Adrenal gland (tissue), 12 donors: Measurements from ENCODE around the gene TENT5A. TPM values are rescaled to one million over a fixed set of nuclear protein-coding genes. Genes with fewer than 3 reads are reported as not detected.

ENCODE experiments used
- DNase-seq, 7 donors: peaks; one replicate each; pipeline ENCODE4 v3.0.0-alpha.2; 2019 to 2020
- H3K27ac ChIP-seq, 5 donors: fragments of 200-600 bp; sonication (generic) in 4 of 5; 1 replicate in 3 of 5; 2 replicates in 2 of 5; pipeline versions ENCODE4 v1.5.1 to v1.8.0; 2016 to 2020; ENCODE audit warnings: mild to moderate bottlenecking in 1 of 5
- H3K27me3 ChIP-seq: fragments of 200-600 bp; 2 replicates; pipeline ENCODE4 v1.8.0; 2021
- H3K36me3 ChIP-seq, 2 donors: fragments of 200-600 bp; replicated peaks in 1 of 2; 1 replicate in 1 of 2; 2 replicates in 1 of 2; pipeline versions ENCODE4 v1.5.1 to v1.8.0; 2018 to 2022
- H3K4me1 ChIP-seq, 2 donors: fragments of 200-600 bp; replicated peaks in 1 of 2; 1 replicate in 1 of 2; 2 replicates in 1 of 2; pipeline versions ENCODE4 v1.5.1 to v1.8.0; 2018 to 2021
- H3K4me3 ChIP-seq, 4 donors: fragments of 200-600 bp; sonication (generic) in 3 of 4; one replicate each; pipeline ENCODE4 v1.5.1; 2016 to 2018
- H3K9me3 ChIP-seq, 3 donors: fragments of 200-600 bp; sonication (generic) in 1 of 3; replicated peaks in 1 of 3; 1 replicate in 2 of 3; 2 replicates in 1 of 3; pipeline versions ENCODE4 v1.5.1 to v1.8.0; 2016 to 2021
- POLR2A ChIP-seq, 2 donors: fragments of 450-650 bp; IDR thresholded peaks; one replicate each; pipeline ENCODE4 v1.6.1; 2017; ENCODE audit warnings: antibody characterized with exemption in 2 of 2, mild to moderate bottlenecking in 2 of 2, moderate library complexity in 1 of 2
- WGBS, 4 donors: extraction: QIAGEN DNeasy Blood & Tissue Kit in 2 of 4; methylation state at CpG; one replicate each; pipeline versions ENCODE4 v1.1.5 to v1.1.7; 2013 to 2017; 5-methylcytosine and 5-hydroxymethylcytosine counted together
- intact Hi-C, 2 donors: fragments of 100-400 bp; cut with DNase I; formaldehyde crosslinking; loops; one replicate each; pipeline versions ENCODE4 v1.14.1 to v1.15.0; 2022 to 2023
- polyA plus RNA-seq, 3 donors: library from polyadenylated mRNA; stranded (reverse); fragments of 200-250 nt in 2 of 3; fragments of 350-450 nt in 1 of 3; fragmentation: Illumina TruSeq in 1 of 3; extraction: RNeasy Lipid Tissue Mini Kit (QIAGEN cat#74804) in 1 of 3; gene quantifications; one replicate each; pipeline ENCODE4 v1.2.3, GENCODE V29; 2013 to 2014
- total RNA-seq, 9 donors: library from RNA; depleted of rRNA in 4 of 9; stranded (reverse); fragments of >200 nt in 4 of 9; fragments of 120-200 nt in 1 of 9; fragmentation: NEBNext Ultra II Directional in 1 of 9; extraction: Animal tissue kit (Norgen Biotek cat#: 25700) in 1 of 9; gene quantifications; one replicate each; pipeline versions ENCODE4 v1.1.0 to v1.2.4, GENCODE V29; 2013 to 2023
- TF ChIP-seq, protein P1 (sequence below), 6 experiments: fragments of 450-650 bp in 4 of 6; fragments of 200-600 bp in 2 of 6; sonication (generic) in 1 of 6; IDR thresholded peaks; 1 replicate in 5 of 6; 2 replicates in 1 of 6; pipeline versions ENCODE4 v1.5.1 to v1.8.0; 2016 to 2021; ENCODE audit warnings: antibody characterized with exemption in 6 of 6, mild to moderate bottlenecking in 2 of 6, moderate library complexity in 1 of 6
- donor health status: healthy with polysubstance abuse.
- donor health status: Bipolar disorder and iron deficiency.
- donor health status: DM: yes; HTN: yes; CAD: no.
- donor health status: DM: no; HTN: no; CAD: no.
- donor health status: DM: no; HTN: no; CAD: no.
- donor health status: DM: yes; HTN: yes; CAD: no.

Gene TENT5A
- total and polyA plus RNA-seq, 12 donors: 4.4 to 24.6 (median 15.4) TPM

DNA sequence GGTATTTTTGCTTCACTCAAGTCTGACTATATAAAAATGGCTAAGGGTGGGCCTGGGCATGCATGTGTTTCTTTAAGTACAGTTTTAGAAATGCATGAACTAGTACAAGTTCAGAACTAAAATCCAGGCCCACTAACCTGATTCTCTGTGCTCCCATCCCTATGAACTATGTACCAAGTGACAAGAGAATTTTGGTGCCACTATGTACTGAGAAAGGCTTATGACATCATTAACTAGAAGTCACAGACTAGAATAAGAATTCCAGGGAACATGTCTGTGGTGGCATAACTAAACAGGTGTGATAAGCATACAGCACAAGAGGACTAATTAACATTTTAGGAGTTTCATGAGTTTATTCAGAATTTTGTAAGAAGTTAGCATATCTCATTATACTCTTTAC, 16.1 kb downstream of the TENT5A start:
- TF ChIP-seq, protein P1, sequence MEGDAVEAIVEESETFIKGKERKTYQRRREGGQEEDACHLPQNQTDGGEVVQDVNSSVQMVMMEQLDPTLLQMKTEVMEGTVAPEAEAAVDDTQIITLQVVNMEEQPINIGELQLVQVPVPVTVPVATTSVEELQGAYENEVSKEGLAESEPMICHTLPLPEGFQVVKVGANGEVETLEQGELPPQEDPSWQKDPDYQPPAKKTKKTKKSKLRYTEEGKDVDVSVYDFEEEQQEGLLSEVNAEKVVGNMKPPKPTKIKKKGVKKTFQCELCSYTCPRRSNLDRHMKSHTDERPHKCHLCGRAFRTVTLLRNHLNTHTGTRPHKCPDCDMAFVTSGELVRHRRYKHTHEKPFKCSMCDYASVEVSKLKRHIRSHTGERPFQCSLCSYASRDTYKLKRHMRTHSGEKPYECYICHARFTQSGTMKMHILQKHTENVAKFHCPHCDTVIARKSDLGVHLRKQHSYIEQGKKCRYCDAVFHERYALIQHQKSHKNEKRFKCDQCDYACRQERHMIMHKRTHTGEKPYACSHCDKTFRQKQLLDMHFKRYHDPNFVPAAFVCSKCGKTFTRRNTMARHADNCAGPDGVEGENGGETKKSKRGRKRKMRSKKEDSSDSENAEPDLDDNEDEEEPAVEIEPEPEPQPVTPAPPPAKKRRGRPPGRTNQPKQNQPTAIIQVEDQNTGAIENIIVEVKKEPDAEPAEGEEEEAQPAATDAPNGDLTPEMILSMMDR (IDR thresholded peaks at IDR 0.05): no peak
- no peak for TF ChIP-seq POLR2A (IDR thresholded peaks at IDR 0.05)
- no peak overlapping the region for H3K4me3 ChIP-seq
- no peaks in the 10 kb centered on the region for H3K27me3 ChIP-seq
- no peaks in the 10 kb centered on the region for H3K9me3 ChIP-seq
- no peak overlapping the region for H3K27ac ChIP-seq
- H3K4me1 ChIP-seq: peaks cover 0 to 6% of the 10 kb centered on the region in 2 donors
- intact Hi-C loops: no loop called here
- no peaks in the 10 kb centered on the region for H3K36me3 ChIP-seq
- no peak for DNase-seq

DNA sequence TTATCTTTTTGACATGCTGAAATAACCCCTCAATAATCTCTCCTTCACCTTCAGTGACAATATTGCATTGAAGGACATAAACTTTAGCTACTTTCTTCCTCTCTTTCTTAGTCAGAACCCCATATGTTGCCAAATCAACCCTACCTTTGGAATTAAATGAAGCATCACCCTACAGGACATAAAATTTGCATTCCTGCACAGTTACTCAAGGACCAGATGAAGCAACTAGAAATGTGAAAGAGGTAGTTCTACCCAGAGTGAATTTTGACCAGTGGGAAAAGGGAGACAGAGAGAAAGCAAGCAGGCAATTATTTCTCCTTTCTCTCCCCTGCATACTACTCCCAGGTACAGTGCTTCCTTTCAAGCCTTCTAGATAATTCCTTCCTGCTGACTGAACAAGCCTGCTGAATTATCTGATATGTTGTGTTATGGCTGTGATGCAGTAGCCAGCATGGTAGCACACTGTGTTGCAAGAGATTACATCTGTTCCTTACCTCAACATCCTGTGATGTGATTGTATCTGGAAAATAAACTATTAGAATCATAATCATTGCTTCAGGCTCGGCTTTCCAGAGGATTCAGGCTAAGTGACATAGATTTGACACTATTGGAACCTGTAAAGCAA, 16.6 kb downstream of the TENT5A start:
- H3K4me1 ChIP-seq: peaks cover 0 to 6% of the 10 kb centered on the region in 2 donors
- DNase-seq: no peak
- no peak overlapping the region for H3K27ac ChIP-seq
- H3K27me3 ChIP-seq: no peaks in the 10 kb centered on the region
- no peaks in the 10 kb centered on the region for H3K36me3 ChIP-seq
- no peak overlapping the region for H3K4me3 ChIP-seq
- TF ChIP-seq, protein P1 (IDR thresholded peaks at IDR 0.05): no peak
- no peak for TF ChIP-seq POLR2A (IDR thresholded peaks at IDR 0.05)
- 62 to 94% (median 91%) methylated on average over 1 of the region's 1 CpG for WGBS, 4 donors
- intact Hi-C loops: no loop called here
- no peaks in the 10 kb centered on the region for H3K9me3 ChIP-seq

DNA sequence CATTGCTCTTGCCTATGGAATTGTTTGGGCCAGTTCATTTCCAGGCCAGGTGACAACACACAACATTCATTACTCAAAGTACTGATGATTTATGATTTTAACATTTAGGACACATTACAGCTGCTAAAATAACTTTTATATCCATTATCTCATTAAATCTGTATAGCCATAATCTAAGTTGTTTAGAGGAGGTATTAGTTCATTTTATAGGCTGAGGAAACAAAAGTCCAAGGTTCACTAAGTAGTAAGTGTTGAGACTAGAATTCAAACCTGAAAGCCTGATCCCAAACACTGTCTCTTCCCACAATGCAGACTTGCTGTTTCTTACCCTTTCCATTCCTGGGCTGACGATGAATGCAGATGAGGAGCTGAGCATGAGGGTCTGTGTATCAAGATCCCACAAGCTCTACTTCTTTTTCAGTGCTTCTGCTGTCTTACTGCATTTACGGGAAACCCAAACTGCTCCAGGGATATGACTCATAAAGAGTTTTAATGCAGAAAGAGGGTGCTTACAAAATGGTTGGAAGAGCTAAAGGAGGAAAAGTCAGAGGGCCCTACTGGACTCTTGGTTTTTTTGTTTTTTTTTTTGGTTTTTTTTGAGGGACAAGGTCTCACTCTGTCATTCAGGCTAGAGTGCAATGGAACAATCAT, 17.9 kb downstream of the TENT5A start:
- H3K9me3 ChIP-seq: no peaks in the 10 kb centered on the region
- WGBS, 4 donors: 85 to 95% (median 91%) methylated on average over 2 of the region's 2 CpGs
- H3K36me3 ChIP-seq: no peaks in the 10 kb centered on the region
- no peak overlapping the region for H3K27ac ChIP-seq
- TF ChIP-seq, protein P1 (IDR thresholded peaks at IDR 0.05): no peak
- TF ChIP-seq POLR2A (IDR thresholded peaks at IDR 0.05): no peak
- peaks cover 0 to 6% of the 10 kb centered on the region in 2 donors for H3K4me1 ChIP-seq
- intact Hi-C loops: no loop called here
- DNase-seq: no peak
- no peak overlapping the region for H3K4me3 ChIP-seq
- no peaks in the 10 kb centered on the region for H3K27me3 ChIP-seq

DNA sequence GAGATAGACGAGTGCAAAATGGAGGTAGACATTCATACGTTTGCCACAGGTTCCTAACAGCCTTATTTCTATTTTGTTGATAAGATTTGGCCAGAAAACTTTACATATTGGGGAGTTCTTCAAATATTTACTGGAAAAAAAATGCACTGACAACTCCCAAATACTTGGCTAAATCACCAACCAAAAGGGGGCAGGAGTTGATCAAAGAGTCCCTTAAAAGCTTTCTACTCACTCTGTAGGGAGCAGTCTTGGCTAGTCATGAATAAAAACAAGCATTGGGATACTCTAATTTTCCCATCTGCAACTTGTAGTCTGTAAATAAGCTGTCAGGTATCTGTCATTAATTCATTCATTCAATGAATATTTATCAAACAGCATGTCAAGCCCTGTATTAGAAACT, 18.4 kb downstream of the TENT5A start:
- no peak for DNase-seq
- no peaks in the 10 kb centered on the region for H3K27me3 ChIP-seq
- no peaks in the 10 kb centered on the region for H3K36me3 ChIP-seq
- TF ChIP-seq, protein P1 (IDR thresholded peaks at IDR 0.05): no peak
- H3K4me1 ChIP-seq: peaks cover 0 to 6% of the 10 kb centered on the region in 2 donors
- H3K4me3 ChIP-seq: no peak overlapping the region
- no peak overlapping the region for H3K27ac ChIP-seq
- intact Hi-C loops: no loop called here
- 91 to 100% (median 92%) methylated on average over 2 of the region's 2 CpGs for WGBS, 4 donors
- H3K9me3 ChIP-seq: no peaks in the 10 kb centered on the region
